Head of caudate nucleus (tissue), 42 donors: ENCODE data around the gene AKAP8L.

Experiments used
- DNase-seq, 42 donors: peaks; one replicate each; pipeline versions ENCODE4 v3.0.0 to v3.0.0-alpha.2; 2020 to 2021; ENCODE audit warnings: mixed read lengths in 7 of 42
- intact Hi-C: fragments of 100-400 bp; cut with DNase I; formaldehyde crosslinking; loops from one replicate; pipeline ENCODE4 v1.15.0; 2022

Gene AKAP8L

DNA sequence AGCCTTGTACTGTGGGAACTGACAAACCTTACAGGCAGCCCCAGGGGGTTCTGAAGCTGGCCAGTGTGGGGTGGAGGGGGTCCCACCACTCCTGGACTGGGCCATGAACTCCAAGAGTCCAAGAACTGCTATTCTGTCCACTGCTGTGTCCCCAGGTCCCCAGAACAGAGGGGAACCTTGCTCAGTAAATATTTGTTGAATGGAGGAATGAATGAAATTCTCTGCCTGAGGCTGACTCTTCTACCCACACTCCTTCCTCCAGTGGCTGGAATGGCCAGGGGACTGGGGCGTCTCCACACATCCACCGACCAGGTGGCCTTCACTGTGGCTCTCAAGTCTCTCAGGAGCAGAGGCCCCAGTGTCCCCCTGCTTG lies 19.3 kb upstream of the AKAP8L start:
- DNase-seq: no peak
- intact Hi-C loops: no loop called here

DNA sequence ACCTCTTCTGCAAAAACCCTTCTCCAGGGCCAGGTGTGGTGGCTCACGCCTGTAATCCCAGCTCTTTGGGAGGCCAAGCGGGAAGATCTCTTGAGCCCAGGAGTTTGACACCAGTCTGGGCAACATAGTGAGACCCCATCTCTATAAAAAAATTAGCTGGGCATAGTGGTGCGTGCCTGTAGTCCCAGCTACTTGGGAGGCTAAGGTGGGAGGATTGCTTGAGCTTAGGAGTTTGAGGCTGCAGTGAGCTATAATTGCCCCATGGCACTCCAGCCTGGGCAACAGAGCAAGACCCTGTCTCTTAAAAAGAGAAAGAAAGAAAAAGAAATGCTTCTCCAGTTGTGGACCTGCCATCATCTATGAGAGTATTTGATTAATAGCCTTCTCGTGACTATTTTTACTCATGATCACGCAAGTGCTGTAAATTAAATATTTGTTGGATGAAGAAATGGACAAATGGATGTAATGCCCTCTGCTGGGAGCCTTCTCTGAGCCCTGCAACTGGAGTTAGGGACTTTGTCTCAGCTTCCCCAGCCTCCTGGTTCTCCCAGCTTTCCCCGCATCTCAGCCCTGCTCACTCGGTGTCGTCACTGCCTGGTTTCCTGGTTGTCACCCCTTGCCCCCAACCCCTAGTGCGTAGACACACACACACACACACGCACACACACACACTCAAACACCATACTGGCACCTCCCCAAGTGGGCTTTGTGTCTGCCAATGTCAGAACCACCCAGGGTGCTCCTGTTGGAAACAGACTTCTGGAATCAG lies 18.8 kb upstream of the AKAP8L start:
- DNase-seq: no peak

DNA sequence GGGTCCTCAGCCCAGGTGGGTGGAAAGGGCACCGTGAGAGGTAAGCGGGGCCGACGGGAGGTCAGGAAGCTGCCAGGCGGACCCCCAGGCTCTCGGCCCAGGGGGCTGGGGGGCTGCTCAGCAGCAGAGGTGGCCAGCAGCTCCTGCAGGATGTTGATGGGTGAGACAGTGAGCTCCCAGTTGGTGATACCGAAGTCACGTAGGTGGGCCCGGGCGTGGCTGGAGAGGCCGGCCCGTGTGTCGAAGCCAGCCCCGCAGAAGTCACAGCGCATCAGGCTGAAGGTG lies 18.0 kb upstream of the AKAP8L start:
- intact Hi-C loops: no loop called here

More for the DNA sequence above, 18.8 kb upstream of the AKAP8L start:
- intact Hi-C loops: no loop called here

DNA sequence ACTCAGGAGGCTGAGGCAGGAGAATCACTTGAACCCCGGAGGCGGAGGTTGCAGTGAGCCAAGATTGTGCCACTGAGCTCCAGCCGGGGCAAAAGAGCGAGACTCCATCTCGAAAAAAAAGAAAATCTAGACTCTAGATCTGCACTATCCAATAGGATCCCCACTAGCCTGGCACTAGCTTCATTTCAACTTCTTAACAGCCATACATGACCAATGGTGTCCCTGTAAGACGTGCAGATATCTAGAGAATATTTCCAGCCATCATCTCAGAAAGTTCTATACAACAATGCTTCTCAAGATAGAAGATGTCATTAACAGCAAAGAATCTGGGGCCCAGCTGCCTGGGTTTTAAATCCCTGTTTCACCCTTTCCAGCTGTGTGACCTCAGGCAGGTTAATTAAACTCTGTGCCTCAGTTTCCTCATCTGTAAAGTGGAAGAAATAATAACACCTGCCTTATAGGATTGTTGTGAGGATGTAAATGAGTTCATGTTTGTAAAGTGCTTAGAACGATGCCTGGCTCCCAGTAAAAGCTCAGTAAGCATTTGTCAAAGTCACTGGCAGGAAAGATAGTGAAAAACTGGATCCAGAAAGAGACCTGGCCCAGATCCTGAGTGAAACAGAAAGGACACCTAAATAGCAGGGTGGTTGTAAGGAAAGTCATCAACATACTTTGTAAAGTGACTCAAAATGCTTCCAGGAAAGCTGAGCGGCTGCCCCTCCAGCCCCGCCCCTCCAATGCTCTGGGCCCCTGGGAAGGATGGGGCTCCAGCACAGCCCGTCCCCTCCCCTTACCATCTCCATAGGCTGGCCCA lies 17.4 kb upstream of the AKAP8L start:
- no peak for DNase-seq
- intact Hi-C loops: no loop called here

More for the DNA sequence above, 18.0 kb upstream of the AKAP8L start:
- DNase-seq: no peak

DNA sequence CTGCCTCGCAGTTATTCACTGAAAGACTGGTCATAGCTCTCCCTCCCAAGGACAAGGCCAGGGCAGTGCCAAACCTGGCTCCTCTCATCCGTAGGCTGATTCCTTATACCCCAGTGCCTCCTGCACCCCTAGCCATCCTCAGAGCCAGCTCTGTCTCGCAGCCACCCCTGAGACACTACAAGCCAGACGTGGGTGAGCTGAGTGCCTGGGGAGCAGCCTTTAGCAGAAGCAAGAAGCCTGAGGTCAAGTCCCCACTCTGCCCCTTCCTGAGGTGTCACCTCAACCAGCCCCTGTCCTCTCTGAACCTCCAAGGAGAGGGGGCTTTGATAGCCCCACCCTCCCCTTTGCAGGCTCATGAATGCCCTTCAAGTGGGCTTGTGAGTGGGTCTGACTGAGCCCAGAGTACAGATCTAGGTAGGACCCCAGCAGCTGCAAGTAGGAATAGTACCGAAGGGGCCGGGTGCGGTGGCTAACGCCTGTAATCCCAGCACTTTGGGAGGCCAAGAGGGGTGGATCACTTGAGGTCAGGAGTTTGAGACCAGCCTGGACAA lies 14.8 kb upstream of the AKAP8L start:
- intact Hi-C loops: no loop called here
- DNase-seq: no peak

DNA sequence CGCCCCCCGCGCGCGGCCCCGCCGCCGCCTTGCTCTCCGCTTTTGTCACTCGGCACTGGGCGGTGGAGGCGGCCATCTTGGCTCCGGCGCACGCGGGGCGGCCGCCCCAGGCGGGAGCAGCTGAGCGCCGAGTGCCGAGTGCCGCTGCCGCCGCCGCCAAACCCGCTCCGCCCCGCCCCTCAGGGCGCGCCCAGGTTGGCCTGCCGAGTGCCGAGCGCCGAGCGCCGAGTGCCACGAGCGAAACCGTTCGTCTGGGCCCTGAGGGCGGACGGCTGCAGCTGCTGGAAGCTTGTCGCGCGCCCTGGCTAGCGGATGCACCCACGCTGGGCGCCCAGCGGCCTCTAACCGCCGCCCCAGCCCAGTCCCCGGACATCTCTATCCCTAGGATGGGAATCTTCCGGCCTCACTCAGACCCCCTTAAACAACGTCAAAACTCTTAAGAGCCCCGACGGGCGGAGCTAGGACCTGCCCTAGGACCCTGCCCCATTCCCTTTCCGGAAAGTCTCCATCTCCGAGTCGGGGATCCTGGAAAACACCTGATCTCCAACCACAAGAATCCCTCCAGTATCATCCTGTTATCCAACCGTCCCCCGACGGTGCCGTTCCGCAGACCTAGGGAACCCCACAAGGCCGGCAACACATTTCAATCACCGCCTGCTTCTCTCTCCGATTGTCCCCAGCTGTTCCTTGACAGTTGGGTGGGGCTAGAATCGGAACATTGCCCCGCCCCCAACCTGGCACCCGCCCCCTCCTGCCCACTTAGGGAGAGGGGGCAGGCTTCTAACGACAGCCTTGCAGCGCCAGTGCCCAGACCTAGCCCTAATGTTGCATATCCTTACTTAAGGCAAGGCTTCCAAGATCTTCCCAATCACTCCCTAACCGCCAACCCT lies 14.1 kb upstream of the AKAP8L start:
- intact Hi-C loops: no loop called here
- peak; percentile 77 to 98 (median 95) for DNase-seq

DNA sequence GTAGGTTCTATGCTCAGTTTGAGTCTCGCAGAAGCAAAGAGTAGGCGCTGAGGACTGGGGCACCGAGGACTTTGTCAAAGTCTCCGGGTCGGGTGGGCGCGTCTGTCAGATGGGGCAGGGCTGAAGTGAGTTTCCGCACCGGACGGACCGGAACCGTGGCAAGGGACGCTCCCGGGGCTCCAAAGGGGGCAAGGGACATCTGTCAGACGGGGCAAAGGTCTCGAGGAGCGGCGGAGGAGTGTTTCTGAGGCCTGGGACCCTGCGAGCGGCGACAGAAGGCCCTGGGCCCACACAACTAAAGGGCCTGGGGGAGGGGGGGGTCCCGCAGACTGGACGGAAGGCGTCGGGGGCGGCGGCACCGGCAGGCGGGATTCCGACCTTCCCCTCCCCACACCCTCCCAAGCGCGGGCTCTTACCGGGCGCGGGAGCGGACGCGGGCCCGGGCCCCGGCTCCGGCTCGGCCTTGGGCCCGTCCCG lies 13.3 kb upstream of the AKAP8L start:
- intact Hi-C loops: no loop called here
- DNase-seq: peak in 4 of 42 donors; percentile 22 to 47 (median 38)

DNA sequence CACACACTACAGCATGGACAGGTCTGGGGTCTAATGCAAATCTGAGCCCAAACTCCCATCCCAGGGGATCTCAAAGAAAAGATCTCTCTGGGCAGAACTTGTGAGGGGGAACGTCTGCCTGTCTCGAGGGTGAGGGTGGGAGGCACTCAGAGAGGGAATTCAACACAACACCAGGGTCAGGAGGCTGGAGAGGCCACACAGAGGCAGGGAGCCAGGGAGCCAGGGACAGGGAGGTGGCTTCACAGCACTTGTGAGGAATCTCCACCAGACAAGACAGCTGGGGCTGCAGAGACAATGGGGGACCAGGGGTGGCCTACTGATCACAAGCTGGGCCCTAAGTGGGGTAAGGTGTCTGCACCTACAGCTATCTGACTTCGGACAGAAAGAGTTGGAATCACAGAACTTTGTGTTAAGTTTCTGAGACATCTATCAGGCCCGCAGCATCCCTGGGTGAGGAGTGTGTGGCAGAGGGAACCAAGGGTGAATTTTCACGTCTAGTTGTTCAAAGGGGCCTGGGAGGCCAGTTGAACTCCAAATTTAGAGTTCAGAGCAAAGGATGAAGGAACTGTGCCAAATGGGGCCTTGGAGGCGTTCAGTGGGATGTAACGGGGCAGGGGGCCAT lies 12.7 kb upstream of the AKAP8L start:
- intact Hi-C loops: no loop called here
- DNase-seq: no peak

DNA sequence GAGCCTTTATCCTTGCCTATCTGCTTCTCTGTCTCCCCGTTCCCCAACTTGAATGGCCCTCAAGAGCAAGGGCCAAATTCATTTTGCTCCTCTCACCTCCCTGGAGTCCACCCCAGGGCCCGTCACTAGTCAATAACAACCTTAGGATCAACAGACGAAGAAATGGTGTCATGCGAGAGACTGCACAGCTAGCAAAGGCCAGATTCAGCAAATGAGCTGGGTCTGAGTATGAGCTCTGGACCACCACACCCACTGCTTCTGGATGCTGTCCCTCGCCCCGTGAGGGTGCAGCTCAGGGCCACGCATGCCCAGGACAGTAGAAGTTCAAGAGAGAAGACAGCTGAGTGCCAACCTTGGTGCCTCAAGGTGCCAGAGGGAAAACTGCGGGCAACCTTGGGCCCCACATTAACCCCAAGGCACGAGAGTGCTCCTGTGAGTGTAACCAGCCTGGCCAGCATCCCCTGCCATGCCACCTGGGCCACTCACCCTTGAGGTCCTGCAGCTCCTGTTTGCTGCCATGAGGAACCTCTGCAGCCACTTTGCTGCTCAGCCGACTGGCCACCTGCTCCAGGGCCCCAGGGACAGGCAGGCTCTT lies 11.8 kb upstream of the AKAP8L start:
- intact Hi-C loops: no loop called here
- no peak for DNase-seq

DNA sequence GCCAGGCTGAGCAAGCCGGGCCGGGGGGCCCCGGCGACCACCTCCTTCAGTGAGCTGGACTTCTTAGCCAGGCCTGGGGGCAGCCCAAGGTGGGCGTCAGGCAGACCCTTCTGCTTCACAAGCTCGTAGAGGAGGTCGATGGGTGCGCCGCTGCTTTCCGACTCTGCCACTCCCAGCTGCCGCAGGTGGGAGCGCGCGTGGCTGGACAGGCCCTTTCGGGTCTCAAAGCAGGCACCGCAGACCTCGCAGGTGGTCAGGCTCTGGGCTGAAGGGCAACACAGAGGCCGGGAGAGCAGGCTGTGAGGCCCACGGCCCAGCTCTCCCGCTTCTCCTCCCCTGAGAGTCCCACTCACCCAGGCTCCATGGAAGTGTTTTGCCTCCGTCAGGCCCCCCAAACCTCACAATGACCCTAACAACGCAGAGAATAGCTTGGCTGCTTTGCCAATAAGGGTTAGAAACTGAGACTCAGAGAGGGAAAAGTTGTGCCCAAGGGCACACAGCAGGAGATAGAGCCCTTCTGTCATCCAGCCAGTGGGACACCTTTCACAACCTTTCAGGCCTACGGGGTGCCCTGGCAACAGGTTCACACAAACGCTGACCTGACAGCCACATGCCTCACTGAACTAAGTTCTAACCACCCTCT lies 11.2 kb upstream of the AKAP8L start:
- no peak for DNase-seq
- intact Hi-C loops: loop anchor here (10.0 kb wide), 2 partner anchors 125 to 165 kb away; no protein-coding TSS in a partner anchor

DNA sequence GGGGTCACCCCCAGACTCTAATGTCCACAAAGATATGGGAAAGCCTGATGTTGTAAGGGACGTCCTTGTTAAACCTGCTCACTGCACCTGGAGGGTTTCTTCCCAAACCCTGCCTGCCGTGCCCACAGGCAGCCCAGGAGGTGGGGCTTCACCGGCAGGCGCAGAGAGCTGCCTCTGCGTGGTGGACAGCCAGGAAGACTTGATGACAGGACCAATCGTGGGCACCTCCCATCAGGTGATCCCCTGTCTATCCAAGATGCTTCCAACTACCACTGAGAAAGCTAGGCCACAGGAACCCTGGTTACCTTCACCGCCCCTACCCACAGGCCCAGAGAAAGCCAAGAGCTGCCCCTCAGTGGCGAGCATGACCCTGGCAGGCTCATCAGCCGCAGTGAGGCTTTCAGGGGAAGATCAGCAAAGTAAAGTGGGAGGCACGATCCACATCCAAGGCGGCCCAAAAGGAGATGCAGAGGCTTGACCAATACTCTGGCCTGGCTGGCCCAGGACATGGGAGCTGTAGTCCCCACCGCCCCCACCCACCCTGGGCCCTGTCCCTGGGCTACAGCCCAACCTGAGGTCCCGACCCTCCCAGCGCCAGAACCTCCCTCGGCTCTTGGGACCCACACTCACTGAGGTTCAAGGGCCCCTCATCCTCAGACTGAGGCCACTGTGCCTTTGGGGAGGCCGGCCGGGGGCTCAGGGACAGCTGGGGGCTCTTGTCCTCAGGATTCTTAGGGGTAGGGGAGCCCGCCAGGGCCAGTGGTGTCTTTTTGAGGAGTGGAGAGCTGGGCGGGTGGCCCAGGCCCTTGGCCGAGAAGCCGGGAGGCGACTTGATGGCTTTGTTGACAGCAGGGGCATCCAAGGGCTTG lies 10.4 kb upstream of the AKAP8L start:
- intact Hi-C loops: loop anchor here (10.0 kb wide), 2 partner anchors 126 to 164 kb away; no protein-coding TSS in a partner anchor
- no peak for DNase-seq

DNA sequence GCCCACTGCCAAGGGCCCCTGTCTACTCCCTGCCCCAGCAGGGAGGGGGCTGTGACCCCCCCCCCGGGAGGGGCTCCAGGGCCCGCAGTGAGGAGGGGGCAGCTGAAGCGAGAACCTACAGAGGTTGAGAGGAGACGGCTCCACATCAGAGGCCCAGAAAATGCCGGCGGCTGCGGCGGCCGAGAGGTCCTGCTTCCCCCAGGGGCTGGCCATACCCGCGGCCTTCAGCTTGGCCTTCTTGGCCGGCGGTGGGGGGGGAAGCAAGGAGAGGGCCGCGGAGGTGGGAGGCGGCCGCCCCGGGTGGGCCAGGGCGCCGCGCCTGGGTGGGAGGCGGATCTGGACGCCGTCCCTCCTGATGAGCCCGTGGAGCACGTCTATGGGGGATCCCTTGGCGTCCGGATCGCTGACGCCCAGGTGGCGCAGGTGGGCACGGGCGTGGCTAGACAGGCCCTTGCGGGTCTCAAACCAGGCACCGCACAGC lies 9.2 kb upstream of the AKAP8L start:
- intact Hi-C loops: loop anchor here (10.0 kb wide), 2 partner anchors 127 to 163 kb away; no protein-coding TSS in a partner anchor
- no peak for DNase-seq

DNA sequence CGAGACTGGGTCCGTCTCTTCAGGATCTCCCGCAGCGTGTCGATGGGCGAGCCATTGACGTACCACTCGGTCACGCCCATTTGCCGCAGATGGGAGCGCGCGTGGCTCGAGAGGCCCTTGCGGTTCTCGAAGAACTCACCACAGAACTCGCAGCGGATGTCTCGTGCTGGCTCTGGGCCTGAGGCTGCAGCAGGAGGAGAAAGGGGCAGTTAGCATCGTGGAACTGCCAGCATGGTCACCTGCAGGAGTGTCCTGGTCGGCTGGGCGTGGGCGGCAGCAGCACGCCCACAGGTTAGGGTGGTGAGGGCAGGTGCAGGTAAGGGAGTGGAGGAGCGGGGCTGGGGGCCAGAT lies 8.5 kb upstream of the AKAP8L start:
- no peak for DNase-seq
- intact Hi-C loops: loop anchor here (10.0 kb wide), 2 partner anchors 127 to 163 kb away; no protein-coding TSS in a partner anchor

DNA sequence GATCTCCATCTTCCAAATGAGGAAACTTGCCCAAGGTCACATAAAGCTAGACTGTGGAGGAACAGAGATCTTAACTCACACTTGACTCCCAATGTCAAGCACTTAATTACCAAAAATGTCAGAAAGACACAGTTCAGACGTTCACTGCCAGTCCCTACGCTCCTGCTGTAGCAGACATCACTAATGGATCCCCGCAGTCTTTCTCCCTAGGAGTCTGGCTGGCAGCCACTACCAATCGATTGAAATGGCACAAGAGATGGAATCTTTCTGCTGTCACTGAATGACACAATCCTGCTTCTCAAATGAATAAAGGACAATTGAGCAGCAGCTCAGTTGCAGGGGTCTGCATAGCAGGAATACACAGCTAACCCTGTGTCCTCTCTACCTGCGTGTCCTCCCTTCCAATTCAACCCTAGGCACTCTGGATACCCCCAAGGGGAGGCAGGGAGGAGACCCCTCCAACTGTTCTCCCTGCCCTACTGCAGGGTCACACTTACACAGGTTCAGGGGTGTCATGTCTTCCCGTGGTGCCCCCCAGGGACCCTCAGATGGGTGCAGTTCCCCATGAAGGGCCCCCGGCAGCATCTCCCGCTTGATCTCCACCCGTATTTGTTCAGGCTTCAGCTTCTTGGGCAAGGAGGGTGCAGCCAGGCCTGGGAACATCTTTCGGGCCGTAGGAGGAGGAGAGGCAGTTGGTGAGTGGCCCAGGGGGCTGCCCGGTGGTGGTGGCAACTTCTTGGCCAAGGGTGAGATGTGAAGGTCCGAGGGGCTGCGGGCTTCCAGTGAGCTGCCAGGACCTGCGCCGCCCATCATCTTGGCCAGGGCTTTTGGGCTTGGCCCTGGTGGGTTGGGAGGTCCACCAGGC lies 7.9 kb upstream of the AKAP8L start:
- intact Hi-C loops: loop anchor here (10.0 kb wide), 2 partner anchors 128 to 162 kb away; no protein-coding TSS in a partner anchor
- no peak for DNase-seq

DNA sequence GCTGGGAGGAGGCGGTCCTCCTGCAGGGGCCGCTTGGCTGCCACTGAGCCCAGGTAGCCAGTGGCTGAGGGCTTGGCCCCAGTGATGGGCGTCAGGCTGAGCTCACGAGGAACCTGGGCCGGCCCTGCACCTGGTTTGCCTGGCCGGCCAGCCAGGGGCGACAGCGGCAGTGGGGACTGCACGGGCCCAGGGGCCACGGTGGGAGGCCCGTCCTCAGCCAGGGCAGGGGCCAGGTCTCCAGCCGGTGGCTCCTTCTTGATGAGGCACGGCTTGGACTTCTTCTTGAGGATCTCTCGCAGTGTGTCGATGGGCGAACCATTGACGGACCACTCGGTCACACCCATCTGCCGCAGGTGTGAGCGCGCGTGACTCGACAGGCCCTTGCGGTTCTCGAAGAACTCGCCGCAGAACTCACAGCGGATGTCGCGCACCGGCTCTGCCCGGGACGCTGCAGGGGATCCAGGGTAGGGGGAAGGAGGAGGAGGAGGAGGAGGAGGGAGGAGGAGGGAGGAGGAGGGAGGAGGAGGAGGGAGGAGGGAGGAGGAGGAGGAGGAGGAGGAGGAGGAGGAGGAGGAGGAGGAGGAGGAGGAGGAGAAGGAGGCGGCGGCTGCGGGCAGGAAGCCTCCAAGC lies 6.6 kb upstream of the AKAP8L start:
- DNase-seq: no peak
- intact Hi-C loops: loop anchor here (10.0 kb wide), 2 partner anchors 129 to 161 kb away; no protein-coding TSS in a partner anchor
